AG04450 (cell line): Measurements from ENCODE around the gene MOGAT3. TPM values are rescaled to one million over a fixed set of nuclear protein-coding genes. Genes with fewer than 3 reads are reported as not detected.

ENCODE experiments used
- CTCF ChIA-PET: fragments of 300-600, 350-600 bp; formaldehyde crosslinking; extraction: SDS; loops from one replicate; lab custom pipeline; 2022; ENCODE audit warnings: antibody characterized with exemption, inconsistent platforms; lab: Charles Lee
- POLR2A ChIA-PET: fragments of 350-600 bp; formaldehyde crosslinking; extraction: SDS; loops from one replicate; lab custom pipeline; 2021; ENCODE audit warnings: antibody characterized with exemption, inconsistent platforms; lab: Yijun Ruan, JAX
- DNase-seq: peaks from one replicate; pipeline ENCODE4 v3.0.0-alpha.2; 2011; ENCODE audit warnings: low read depth, low spot score
- H3K27ac ChIP-seq: one replicate; pipeline ENCODE4 v1.5.1; 2012; ENCODE audit warnings: low read depth, low read length, control low read depth
- H3K27me3 ChIP-seq: one replicate; pipeline ENCODE4 v1.6.0; 2012; ENCODE audit warnings: low read length; ENCODE audit not compliant: control insufficient read depth, insufficient read depth
- H3K4me3 ChIP-seq: 2 replicates; pipeline ENCODE4 v1.5.1; 2011; ENCODE audit warnings: mild to moderate bottlenecking, low read depth, low read length, control low read depth
- H3K9me3 ChIP-seq: 2 replicates; pipeline ENCODE4 v1.5.1; 2012; ENCODE audit warnings: low read length; ENCODE audit not compliant: control insufficient read depth, insufficient read depth
- polyA plus RNA-seq: library from polyadenylated mRNA; depleted of rRNA; stranded (reverse); fragments of >200 nt; gene quantifications from 2 replicates; pipeline ENCODE4 v1.2.3, GENCODE V29; 2011
- TF ChIP-seq, protein P1 (sequence below): IDR thresholded peaks from 2 replicates; pipeline ENCODE4 v1.5.1; 2011; ENCODE audit warnings: low read depth, low read length, control low read depth, inconsistent platforms

MOGAT3 gene
- polyA plus RNA-seq, 1 experiment, result not detected

DNA sequence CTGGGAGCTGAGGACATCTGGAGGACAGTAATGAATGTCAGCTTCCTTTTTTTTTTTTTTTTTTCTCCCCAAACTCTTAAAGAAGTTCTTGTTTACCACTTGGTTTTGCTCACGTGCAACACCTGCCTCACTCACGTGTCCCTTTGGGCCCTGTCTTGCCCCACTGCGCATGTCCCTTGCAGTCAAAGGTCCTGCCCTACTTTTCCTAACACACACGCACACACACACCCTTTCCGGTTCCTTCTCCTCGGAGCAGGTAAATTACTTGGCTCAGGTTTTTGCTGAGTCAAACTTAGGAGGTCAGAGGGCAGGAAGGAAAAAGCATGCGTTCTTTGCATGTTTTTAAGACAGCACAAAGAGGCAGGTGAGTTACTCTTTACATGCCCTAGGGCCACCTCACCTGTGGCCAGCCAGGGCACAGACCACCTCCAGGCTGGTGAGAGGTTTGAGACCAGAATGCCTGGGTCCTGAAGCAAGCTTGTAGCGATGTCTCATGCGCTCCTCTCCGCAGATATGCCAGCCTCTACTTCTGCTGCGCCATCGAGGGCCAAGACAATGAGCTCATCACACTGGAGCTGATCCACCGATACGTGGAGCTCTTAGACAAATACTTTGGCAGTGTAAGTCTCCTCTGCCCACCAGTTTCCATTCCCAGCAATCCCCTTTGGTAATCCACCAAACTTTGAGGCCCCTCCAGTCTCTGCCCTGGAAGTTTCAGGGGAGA lies 43.8 kb downstream of the MOGAT3 start:
- CTCF ChIA-PET, result interaction anchor here (0.6 to 3.1 kb wide), 7 partner anchors 9 to 60 kb away, joined by 3 to 43 read pairs (median 7); partner anchors contain the start of genes PLOD3 and ZNHIT1

DNA sequence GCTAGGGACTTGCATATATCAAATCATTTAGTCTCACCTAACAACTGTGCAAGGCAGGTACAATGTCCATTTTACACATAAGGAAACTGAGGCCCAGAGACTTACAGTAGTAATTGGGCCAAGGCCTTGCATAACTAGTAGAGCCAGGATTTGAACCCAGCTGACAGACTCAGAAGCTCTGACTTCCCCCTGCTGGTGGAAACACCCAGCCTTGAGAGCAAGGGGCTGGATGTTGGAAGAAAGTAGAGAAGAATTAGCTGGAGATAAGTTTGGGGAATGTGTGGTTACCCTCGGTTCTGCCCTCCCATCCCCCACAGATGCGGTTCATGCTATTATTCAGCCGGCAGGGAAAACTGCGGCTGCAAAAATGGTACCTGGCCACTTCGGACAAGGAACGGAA lies 44.6 kb downstream of the MOGAT3 start:
- CTCF ChIA-PET, result interaction anchor here (0.6 to 3.1 kb wide), 5 partner anchors 10 to 79 kb away, joined by 3 to 43 read pairs (median 7); partner anchors contain the start of genes PLOD3 and ZNHIT1
- no peaks in the 10 kb centered on the region for H3K27me3 ChIP-seq
- no peak overlapping the region for H3K27ac ChIP-seq
- H3K9me3 ChIP-seq, result no peaks in the 10 kb centered on the region; the same call in 1 of the 2 replicates
- no peak for DNase-seq
- H3K4me3 ChIP-seq, result no peak overlapping the region
- TF ChIP-seq, protein P1, sequence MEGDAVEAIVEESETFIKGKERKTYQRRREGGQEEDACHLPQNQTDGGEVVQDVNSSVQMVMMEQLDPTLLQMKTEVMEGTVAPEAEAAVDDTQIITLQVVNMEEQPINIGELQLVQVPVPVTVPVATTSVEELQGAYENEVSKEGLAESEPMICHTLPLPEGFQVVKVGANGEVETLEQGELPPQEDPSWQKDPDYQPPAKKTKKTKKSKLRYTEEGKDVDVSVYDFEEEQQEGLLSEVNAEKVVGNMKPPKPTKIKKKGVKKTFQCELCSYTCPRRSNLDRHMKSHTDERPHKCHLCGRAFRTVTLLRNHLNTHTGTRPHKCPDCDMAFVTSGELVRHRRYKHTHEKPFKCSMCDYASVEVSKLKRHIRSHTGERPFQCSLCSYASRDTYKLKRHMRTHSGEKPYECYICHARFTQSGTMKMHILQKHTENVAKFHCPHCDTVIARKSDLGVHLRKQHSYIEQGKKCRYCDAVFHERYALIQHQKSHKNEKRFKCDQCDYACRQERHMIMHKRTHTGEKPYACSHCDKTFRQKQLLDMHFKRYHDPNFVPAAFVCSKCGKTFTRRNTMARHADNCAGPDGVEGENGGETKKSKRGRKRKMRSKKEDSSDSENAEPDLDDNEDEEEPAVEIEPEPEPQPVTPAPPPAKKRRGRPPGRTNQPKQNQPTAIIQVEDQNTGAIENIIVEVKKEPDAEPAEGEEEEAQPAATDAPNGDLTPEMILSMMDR, result peak; percentile 38
- POLR2A ChIA-PET, result interaction anchor here (1.5 kb wide), 1 partner anchor 61 kb away, joined by 6 read pairs; the partner anchor contains the start of genes PLOD3 and ZNHIT1

More for the DNA sequence above, 43.8 kb downstream of the MOGAT3 start:
- Histone ChIP-seq H3K27me3 (no peaks in the 10 kb centered on the region), H3K9me3 (no peaks in the 10 kb centered on the region; the same call in 1 of the 2 replicates), H3K27ac (no peak overlapping the region), H3K4me3 (no peak overlapping the region)
- TF ChIP-seq, protein P1, result no peak
- POLR2A ChIA-PET, result interaction anchor here (0.6 kb wide), 1 partner anchor 370 kb away, joined by 4 read pairs; no protein-coding TSS in a partner anchor
- DNase-seq, result no peak

DNA sequence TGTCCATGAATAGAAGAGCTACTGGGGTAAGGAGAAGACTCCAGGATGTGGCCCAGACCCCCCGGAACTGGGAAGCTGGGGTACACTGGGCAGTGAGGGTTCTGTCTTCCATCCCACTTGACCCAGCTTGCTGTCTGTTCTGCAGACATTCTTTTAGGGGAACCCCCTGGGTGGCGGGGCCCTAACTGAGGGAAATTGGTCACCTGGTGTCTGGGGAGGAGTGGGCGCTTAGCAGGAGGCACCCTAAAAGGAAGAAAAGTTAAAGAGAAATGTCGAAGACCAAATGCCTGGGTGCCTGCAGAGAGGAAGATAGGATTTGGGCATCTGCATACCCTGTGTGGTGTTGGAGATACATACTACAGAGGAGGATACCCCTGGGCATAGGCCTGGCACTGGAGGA lies 45.5 kb downstream of the MOGAT3 start:
- CTCF ChIA-PET, result interaction anchor here (0.7 to 3.1 kb wide), 4 partner anchors 11 to 62 kb away, joined by 3 to 43 read pairs (median 5); partner anchors contain the start of genes PLOD3 and ZNHIT1
- H3K4me3 ChIP-seq, result peak overlapping the region; percentile 82

DNA sequence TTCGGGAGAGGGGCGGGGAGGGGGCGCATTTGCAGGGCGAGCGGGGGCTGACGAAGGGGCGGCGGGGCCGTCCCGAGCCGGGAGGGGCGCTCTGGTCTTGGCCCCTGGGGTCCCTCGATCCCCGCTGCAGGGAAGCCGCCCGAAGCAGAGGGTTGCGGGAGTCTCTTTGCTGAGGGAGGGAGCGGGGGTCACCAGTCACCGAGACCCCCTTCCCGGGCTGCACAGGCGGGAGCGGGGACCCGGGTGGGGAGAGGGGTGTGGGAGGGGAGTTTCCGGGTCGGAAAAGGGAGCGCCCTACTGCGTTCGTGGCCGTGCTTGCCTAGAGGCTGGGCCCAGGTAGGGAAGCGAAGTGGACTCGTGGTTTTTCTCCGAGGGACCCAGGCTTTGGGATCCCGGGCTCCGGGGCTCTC lies 46.1 kb downstream of the MOGAT3 start:
- ChIA-PET CTCF (interaction anchor here (0.5 to 3.1 kb wide), 4 partner anchors 11 to 63 kb away, joined by 3 to 39 read pairs (median 6); partner anchors contain the start of genes PLOD3 and ZNHIT1), POLR2A (interaction anchor here (1.5 kb wide), 1 partner anchor 8 kb away, joined by 4 read pairs; no protein-coding TSS in a partner anchor)
- Histone ChIP-seq H3K9me3 (no peaks in the 10 kb centered on the region), H3K27me3 (no peaks in the 10 kb centered on the region), H3K4me3 (peak overlapping the region; percentile 82), H3K27ac (peak overlapping the region; percentile 52)
- no peak for DNase-seq
- TF ChIP-seq, protein P1, result no peak

More for the DNA sequence above, 45.5 kb downstream of the MOGAT3 start:
- no peak for DNase-seq
- TF ChIP-seq, protein P1, result no peak
- Histone ChIP-seq H3K27me3 (no peaks in the 10 kb centered on the region), H3K9me3 (no peaks in the 10 kb centered on the region; the same call in 1 of the 2 replicates), H3K27ac (no peak overlapping the region)
- POLR2A ChIA-PET, result interaction anchor here (1.5 kb wide), 1 partner anchor 62 kb away, joined by 6 read pairs; the partner anchor contains the start of genes PLOD3 and ZNHIT1
